ENCODE data around the gene ERAL1.
A peak's percentile ranks its signal among the peaks of the same experiment; 100 is the strongest.

ERAL1 gene

DNA sequence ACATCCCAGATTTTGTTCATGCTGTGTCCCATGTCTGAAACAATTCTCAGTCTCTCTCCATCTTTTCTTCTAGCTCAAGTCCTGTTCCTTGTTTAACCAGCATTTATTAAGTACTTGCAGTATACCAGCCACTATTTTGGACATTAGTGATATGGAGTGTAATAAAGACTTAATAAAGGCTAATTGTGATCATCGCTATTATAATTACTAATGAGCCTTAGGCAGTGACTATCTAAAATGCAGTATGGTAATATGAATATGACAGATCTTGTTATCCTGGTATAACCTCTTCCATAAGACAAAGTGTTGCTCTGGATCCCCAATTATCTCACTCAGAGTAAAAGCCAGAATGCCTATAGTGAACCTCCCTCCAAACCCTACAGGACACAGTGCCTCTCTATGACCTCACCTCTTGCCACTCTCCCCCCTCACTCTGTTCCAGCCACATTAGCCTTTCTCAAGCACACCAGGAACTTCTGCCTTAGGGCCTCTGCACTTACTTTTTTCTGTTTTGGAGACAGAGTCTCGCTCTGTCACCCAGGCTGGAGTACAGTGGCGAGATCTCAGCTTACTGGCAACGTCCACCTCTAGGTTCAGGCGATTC, 44.5 kb downstream of the ERAL1 start:
- Histone ChIP-seq H3K27ac (replicated peaks) (no peak overlapping the region), H3K27me3 (ENCODE audit: insufficient read depth, poor library complexity, severe bottlenecking) (no peaks in the 10 kb centered on the region), H3K4me3 (replicated peaks; ENCODE audit: insufficient read depth, low read length) (no peak overlapping the region)
- DNase-seq (ENCODE audit: low read depth in 1 of 2, low spot score in 1 of 2), result peak in 1 of 2 experiments; percentile 19
- TF ChIP-seq, protein P1, sequence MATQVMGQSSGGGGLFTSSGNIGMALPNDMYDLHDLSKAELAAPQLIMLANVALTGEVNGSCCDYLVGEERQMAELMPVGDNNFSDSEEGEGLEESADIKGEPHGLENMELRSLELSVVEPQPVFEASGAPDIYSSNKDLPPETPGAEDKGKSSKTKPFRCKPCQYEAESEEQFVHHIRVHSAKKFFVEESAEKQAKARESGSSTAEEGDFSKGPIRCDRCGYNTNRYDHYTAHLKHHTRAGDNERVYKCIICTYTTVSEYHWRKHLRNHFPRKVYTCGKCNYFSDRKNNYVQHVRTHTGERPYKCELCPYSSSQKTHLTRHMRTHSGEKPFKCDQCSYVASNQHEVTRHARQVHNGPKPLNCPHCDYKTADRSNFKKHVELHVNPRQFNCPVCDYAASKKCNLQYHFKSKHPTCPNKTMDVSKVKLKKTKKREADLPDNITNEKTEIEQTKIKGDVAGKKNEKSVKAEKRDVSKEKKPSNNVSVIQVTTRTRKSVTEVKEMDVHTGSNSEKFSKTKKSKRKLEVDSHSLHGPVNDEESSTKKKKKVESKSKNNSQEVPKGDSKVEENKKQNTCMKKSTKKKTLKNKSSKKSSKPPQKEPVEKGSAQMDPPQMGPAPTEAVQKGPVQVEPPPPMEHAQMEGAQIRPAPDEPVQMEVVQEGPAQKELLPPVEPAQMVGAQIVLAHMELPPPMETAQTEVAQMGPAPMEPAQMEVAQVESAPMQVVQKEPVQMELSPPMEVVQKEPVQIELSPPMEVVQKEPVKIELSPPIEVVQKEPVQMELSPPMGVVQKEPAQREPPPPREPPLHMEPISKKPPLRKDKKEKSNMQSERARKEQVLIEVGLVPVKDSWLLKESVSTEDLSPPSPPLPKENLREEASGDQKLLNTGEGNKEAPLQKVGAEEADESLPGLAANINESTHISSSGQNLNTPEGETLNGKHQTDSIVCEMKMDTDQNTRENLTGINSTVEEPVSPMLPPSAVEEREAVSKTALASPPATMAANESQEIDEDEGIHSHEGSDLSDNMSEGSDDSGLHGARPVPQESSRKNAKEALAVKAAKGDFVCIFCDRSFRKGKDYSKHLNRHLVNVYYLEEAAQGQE (IDR thresholded peaks at IDR 0.05; ENCODE audit: insufficient replicate concordance, low read depth), result no peak
- TF ChIP-seq SPI1 (IDR thresholded peaks at IDR 0.05; ENCODE audit: borderline replicate concordance, low read depth) (no peak), POLR2AphosphoS5 (IDR thresholded peaks at IDR 0.05; ENCODE audit: low read depth) (no peak), GABPA (IDR thresholded peaks at IDR 0.05; ENCODE audit: low read depth) (no peak)
- TF ChIP-seq, protein P2, sequence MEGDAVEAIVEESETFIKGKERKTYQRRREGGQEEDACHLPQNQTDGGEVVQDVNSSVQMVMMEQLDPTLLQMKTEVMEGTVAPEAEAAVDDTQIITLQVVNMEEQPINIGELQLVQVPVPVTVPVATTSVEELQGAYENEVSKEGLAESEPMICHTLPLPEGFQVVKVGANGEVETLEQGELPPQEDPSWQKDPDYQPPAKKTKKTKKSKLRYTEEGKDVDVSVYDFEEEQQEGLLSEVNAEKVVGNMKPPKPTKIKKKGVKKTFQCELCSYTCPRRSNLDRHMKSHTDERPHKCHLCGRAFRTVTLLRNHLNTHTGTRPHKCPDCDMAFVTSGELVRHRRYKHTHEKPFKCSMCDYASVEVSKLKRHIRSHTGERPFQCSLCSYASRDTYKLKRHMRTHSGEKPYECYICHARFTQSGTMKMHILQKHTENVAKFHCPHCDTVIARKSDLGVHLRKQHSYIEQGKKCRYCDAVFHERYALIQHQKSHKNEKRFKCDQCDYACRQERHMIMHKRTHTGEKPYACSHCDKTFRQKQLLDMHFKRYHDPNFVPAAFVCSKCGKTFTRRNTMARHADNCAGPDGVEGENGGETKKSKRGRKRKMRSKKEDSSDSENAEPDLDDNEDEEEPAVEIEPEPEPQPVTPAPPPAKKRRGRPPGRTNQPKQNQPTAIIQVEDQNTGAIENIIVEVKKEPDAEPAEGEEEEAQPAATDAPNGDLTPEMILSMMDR (IDR thresholded peaks at IDR 0.05; ENCODE audit: insufficient read depth, low read length), result no peak

DNA sequence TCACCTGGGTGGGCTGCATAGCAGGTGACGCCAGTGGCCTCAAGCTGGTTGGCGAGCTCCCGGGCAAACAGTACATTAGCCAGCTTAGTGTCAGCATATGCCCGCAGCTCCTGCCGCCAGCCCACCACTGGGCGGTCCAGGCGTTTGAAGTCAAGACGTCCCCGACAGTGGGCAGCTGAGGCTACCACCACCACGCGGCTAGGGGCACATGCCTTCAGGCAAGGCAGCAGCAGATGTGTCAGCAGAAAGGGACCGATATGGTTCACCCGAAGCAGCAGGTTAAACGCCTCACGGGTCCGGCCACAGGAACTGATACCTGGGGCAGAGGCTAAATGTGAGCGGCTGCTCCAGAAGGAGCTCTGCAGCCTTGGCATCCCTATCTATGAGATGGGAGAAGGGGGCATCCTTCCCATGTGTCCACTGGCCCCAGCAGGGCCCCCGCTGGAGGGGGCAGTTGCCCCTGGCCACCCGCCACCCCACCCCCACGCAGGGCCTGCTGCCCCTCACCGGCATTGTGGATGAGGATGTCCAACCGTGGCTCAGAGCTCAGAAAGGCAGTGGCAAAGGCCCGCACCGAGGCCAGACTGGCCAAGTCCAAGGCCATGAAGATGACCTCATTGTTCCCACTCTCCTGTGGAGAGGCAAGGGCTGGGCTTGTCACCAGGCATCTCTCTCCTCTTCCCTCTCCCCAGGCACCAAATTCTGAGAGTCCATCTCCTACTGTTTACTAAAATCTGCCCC, 46.3 kb downstream of the ERAL1 start:
- Histone ChIP-seq H3K4me3 (replicated peaks; ENCODE audit: insufficient read depth, low read length) (peak overlapping the region; percentile 66; the same call in 1 of the 2 replicates), H3K27ac (replicated peaks) (no peak overlapping the region), H3K27me3 (ENCODE audit: insufficient read depth, poor library complexity, severe bottlenecking) (no peaks in the 10 kb centered on the region)
- no peak for DNase-seq (ENCODE audit: low read depth in 1 of 2, low spot score in 1 of 2)
- no peak for TF ChIP-seq GABPA (IDR thresholded peaks at IDR 0.05; ENCODE audit: low read depth)
- no peak for TF ChIP-seq POLR2AphosphoS5 (IDR thresholded peaks at IDR 0.05; ENCODE audit: low read depth)
- TF ChIP-seq, protein P2 (IDR thresholded peaks at IDR 0.05; ENCODE audit: insufficient read depth, low read length), result no peak
- no peak for TF ChIP-seq SPI1 (IDR thresholded peaks at IDR 0.05; ENCODE audit: borderline replicate concordance, low read depth)
- TF ChIP-seq, protein P1 (IDR thresholded peaks at IDR 0.05; ENCODE audit: insufficient replicate concordance, low read depth), result no peak

DNA sequence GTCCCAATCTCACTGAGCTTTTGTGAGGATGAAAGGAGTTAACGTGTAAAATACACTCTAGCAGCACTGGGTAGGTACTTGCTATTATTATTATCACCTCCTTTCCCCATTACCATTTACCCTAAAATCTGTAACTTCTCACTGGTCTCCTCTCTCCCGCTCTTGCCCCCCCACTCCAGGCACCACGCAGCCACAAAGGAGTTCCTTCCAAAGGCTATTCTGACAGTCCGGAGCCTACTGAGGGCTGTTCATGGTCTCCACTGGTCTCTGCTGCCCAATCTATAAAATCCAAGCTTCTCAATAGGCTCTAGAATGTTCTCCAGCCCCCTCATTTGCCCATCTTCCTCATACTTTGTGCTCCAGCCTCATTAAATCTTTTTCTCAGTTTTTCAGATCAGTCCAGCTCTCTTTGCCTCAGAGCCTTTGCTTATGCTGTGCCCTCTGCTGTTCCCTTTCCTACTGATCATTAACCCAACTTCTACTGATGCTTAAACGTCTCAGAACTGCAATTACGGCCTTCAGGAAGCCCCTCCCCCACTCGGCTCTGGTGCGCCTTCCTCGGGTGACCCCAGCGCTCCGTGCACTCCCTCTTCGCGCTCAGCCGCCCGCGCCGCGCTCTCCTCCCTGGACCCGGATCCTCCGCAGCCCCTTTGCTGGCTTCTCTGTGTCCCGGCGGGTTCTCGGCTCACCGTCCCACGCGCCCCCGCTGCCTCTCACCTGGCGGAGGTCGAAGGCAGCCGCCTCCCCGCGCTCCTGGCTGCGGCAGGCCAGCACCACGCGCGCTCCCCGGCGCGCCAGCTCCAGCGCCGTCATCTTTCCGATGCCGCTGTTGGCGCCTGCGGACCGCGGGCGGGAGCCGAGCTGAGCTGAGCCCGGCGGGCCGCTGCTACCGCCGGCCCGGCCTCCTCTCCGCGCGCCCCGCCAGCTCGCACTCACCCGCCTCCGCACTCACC, 47.3 kb downstream of the ERAL1 start:
- no peak for TF ChIP-seq SPI1 (IDR thresholded peaks at IDR 0.05; ENCODE audit: borderline replicate concordance, low read depth)
- TF ChIP-seq GABPA (IDR thresholded peaks at IDR 0.05; ENCODE audit: low read depth), result no peak
- TF ChIP-seq POLR2AphosphoS5 (IDR thresholded peaks at IDR 0.05; ENCODE audit: low read depth), result no peak
- TF ChIP-seq, protein P1 (IDR thresholded peaks at IDR 0.05; ENCODE audit: insufficient replicate concordance, low read depth), result no peak
- TF ChIP-seq, protein P2 (IDR thresholded peaks at IDR 0.05; ENCODE audit: insufficient read depth, low read length), result no peak
- DNase-seq (ENCODE audit: low read depth in 1 of 2, low spot score in 1 of 2), result peak; percentile 54 to 58
- Histone ChIP-seq H3K27me3 (ENCODE audit: insufficient read depth, poor library complexity, severe bottlenecking) (no peaks in the 10 kb centered on the region), H3K27ac (replicated peaks) (peak overlapping the region; percentile 66), H3K4me3 (replicated peaks; ENCODE audit: insufficient read depth, low read length) (peak overlapping the region; percentile 66)
